ENCODE data around the gene ILF3. TPM values are rescaled to one million over a fixed set of nuclear protein-coding genes. Genes with fewer than 3 reads are reported as not detected.

ILF3 gene
- total and polyA plus RNA-seq, 11 donors: 45.7 to 140 (median 110) TPM

DNA sequence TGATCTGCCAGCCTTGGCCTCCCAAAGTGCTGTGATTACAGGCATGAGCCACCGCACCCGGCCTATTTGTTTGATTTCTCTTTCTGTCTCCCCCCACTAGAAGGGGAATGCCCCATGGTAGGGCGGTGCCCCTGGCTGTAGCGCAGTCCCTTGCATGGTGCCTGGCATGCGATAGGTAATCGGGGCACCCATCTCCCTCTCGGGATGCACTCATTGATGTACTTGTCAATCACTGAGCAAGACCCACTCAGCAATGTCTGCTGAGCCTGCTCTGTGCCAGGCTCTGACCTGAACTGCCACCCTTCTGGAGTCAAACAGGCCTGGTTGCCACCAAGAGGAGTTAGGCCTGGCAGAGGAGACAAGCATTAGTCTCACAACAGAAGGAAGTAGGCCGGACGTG, 83.6 kb downstream of the ILF3 start:
- no peak for ATAC-seq
- no peak for TF ChIP-seq POLR2A (IDR thresholded peaks at IDR 0.05)
- TF ChIP-seq CTCF (IDR thresholded peaks at IDR 0.05): no peak
- DNase-seq: no peak

GRCh38 chr19:10740798-10741197, 86.7 kb downstream of the ILF3 start:
- peaks cover 0 to 87% (median 50%) of the 10 kb centered on the region in 12 donors for H3K4me1 ChIP-seq
- H3K4me3 ChIP-seq: no peak overlapping the region
- no peaks in the 10 kb centered on the region for H3K36me3 ChIP-seq
- intact Hi-C loops (cut with DNase I): no loop called here
- no peak for TF ChIP-seq CTCF (IDR thresholded peaks at IDR 0.05)
- TF ChIP-seq POLR2A (IDR thresholded peaks at IDR 0.05): no peak
- no peak overlapping the region for H3K27ac ChIP-seq
- peaks cover 0 to 14% (median 0%) of the 10 kb centered on the region in 12 donors for H3K9me3 ChIP-seq
- ATAC-seq: no peak
- no peak for DNase-seq
- H3K27me3 ChIP-seq: no peaks in the 10 kb centered on the region
- 82 to 93% (median 90%) methylated on average over 3 of the region's 3 CpGs for WGBS, 4 donors

More for the DNA sequence above, 83.6 kb downstream of the ILF3 start:
- WGBS, 4 donors: 92 to 94% (median 93%) methylated on average over 9 of the region's 9 CpGs
- H3K4me3 ChIP-seq: no peak overlapping the region
- peaks cover 0 to 70% (median 28%) of the 10 kb centered on the region in 12 donors for H3K4me1 ChIP-seq
- intact Hi-C loops (cut with DNase I): no loop called here
- H3K36me3 ChIP-seq: peaks cover 0 to 6% (median 0%) of the 10 kb centered on the region in 9 donors
- H3K27me3 ChIP-seq: no peaks in the 10 kb centered on the region
- H3K9me3 ChIP-seq: peaks cover 0 to 14% (median 0%) of the 10 kb centered on the region in 12 donors
- peak overlapping the region in 3 of 12 donors; percentile 24 to 58 (median 39) for H3K27ac ChIP-seq

MicroRNAs encoded within 50 kb of the gene (microRNA counts, 767-probe panel; counts per million panel counts)
- microRNA hsa-miR-638: 1,658 to 1,960 counts per million in 2 donors

Small RNAs within 50 kb of the gene (microRNA-seq; reads per million reads assigned to microRNA genes)
- 0 reads per million in 4 donors for gene MIR638

Other genes starting within 250 kb of the ILF3 start
- gene PDE4A, start 233.8 kb upstream of the ILF3 start, total RNA-seq: 10 to 100 TPM in 8 of 9 donors, 1 to 10 TPM in 1; 9.3 to 33.3 (median 17.3) TPM
- 10 to 100 TPM in 1 of 2 donors, 1 to 10 TPM in 1; 5.2 to 11.2 TPM for gene PDE4A, start 233.8 kb upstream of the ILF3 start, polyA plus RNA-seq
- 10 to 100 TPM; 52.8 to 94.2 (median 65.4) TPM for gene KEAP1, start 151.0 kb upstream of the ILF3 start, total RNA-seq
- gene KEAP1, start 151.0 kb upstream of the ILF3 start, polyA plus RNA-seq: 10 to 100 TPM; 68.3 to 71.3 TPM
- 1 to 10 TPM in 1 of 9 donors, under 1 TPM in 5, not detected in 3; 0.23 to 1.7 (median 0.32) TPM for gene S1PR5, start 136.9 kb upstream of the ILF3 start, total RNA-seq
- under 1 TPM in 1 of 2 donors, not detected in 1; 0.10 TPM for gene S1PR5, start 136.9 kb upstream of the ILF3 start, polyA plus RNA-seq
- 10 to 100 TPM; 47.3 to 76.1 (median 55.3) TPM for gene ATG4D, start 110.4 kb upstream of the ILF3 start, total RNA-seq
- 10 to 100 TPM; 55.9 to 83.5 TPM for gene ATG4D, start 110.4 kb upstream of the ILF3 start, polyA plus RNA-seq
- 10 to 100 TPM in 6 of 9 donors, 1 to 10 TPM in 3; 6.7 to 13.0 (median 10.4) TPM for gene KRI1, start 88.3 kb upstream of the ILF3 start, total RNA-seq
- 10 to 100 TPM in 1 of 2 donors, 1 to 10 TPM in 1; 9.8 to 15.0 TPM for gene KRI1, start 88.3 kb upstream of the ILF3 start, polyA plus RNA-seq
- gene CDKN2D, start 85.4 kb upstream of the ILF3 start, total RNA-seq: 10 to 100 TPM in 6 of 9 donors, 1 to 10 TPM in 3; 6.8 to 19.9 (median 11.8) TPM
- 10 to 100 TPM; 11.1 to 28.0 TPM for gene CDKN2D, start 85.4 kb upstream of the ILF3 start, polyA plus RNA-seq
- 1 to 10 TPM in 1 of 9 donors, not detected in 8; 3.6 TPM for gene AP1M2, start 67.0 kb upstream of the ILF3 start, total RNA-seq
- not detected for gene AP1M2, start 67.0 kb upstream of the ILF3 start, polyA plus RNA-seq
- gene SLC44A2, start 28.8 kb upstream of the ILF3 start, total RNA-seq: 100 to 1,000 TPM in 2 of 9 donors, 10 to 100 TPM in 7; 63.8 to 130 (median 91.9) TPM
- 10 to 100 TPM; 43.1 to 66.3 TPM for gene SLC44A2, start 28.8 kb upstream of the ILF3 start, polyA plus RNA-seq
- gene QTRT1, start 47.1 kb downstream of the ILF3 start, total RNA-seq: 10 to 100 TPM; 16.6 to 31.8 (median 25.7) TPM
- gene QTRT1, start 47.1 kb downstream of the ILF3 start, polyA plus RNA-seq: 10 to 100 TPM; 32.1 to 46.6 TPM
- 100 to 1,000 TPM in 8 of 9 donors, 10 to 100 TPM in 1; 98.9 to 204 (median 137) TPM for gene DNM2, start 63.7 kb downstream of the ILF3 start, total RNA-seq
- 100 to 1,000 TPM in 1 of 2 donors, 10 to 100 TPM in 1; 98.9 to 118 TPM for gene DNM2, start 63.7 kb downstream of the ILF3 start, polyA plus RNA-seq
- gene TMED1, start 181.9 kb downstream of the ILF3 start, total RNA-seq: 10 to 100 TPM; 27.0 to 56.5 (median 35.0) TPM
- 10 to 100 TPM; 44.6 to 76.5 TPM for gene TMED1, start 181.9 kb downstream of the ILF3 start, polyA plus RNA-seq
- gene C19orf38, start 194.1 kb downstream of the ILF3 start, total RNA-seq: 1 to 10 TPM in 4 of 9 donors, under 1 TPM in 5; 0.21 to 6.0 (median 0.86) TPM
- gene C19orf38, start 194.1 kb downstream of the ILF3 start, polyA plus RNA-seq: 1 to 10 TPM in 1 of 2 donors, under 1 TPM in 1; 0.23 to 1.1 TPM
- 10 to 100 TPM; 22.4 to 39.5 (median 29.3) TPM for gene CARM1, start 217.2 kb downstream of the ILF3 start, total RNA-seq
- 10 to 100 TPM; 26.9 to 38.6 TPM for gene CARM1, start 217.2 kb downstream of the ILF3 start, polyA plus RNA-seq